NCI-H146 treated with DMSO at 0.1 percent for 48 hours (cell line): ENCODE results near the gene ARG2.
A peak's percentile ranks its signal among the peaks of the same experiment; 100 is the strongest.

Experiments used
- DNase-seq: peaks from one replicate; lab custom pipeline; 2025; ENCODE audit not compliant: unreplicated experiment; lab: John Stamatoyannopoulos, UW

The ARG2 gene

GRCh38 chr14:67619446-67620216 is at the start of gene ARG2:
Gene ARG2 (plus strand): TSS chr14:67619920. CDS start chr14:67619978, 58 bp downstream.
- peak; percentile 91 for DNase-seq

DNA sequence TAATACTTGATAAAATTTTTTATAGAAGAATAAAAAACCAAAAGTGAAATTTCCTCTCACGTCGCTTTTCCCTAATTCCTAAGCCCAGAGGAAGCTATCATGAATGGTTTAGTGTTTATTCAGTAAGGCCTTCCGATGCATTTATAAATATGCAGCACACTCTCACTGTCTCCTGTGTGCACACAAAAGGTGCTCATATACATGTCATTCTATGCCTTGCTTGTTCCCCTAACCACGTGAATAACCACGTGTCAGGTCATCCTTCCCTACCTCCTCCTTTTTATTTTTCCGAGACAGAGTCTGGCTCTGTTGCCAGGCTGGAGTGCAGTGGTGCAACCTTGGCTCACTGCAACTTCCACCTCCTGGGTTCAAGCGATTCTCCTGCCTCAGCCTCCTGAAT is 49.3 kb upstream of the ARG2 start:
- no peak for DNase-seq

DNA sequence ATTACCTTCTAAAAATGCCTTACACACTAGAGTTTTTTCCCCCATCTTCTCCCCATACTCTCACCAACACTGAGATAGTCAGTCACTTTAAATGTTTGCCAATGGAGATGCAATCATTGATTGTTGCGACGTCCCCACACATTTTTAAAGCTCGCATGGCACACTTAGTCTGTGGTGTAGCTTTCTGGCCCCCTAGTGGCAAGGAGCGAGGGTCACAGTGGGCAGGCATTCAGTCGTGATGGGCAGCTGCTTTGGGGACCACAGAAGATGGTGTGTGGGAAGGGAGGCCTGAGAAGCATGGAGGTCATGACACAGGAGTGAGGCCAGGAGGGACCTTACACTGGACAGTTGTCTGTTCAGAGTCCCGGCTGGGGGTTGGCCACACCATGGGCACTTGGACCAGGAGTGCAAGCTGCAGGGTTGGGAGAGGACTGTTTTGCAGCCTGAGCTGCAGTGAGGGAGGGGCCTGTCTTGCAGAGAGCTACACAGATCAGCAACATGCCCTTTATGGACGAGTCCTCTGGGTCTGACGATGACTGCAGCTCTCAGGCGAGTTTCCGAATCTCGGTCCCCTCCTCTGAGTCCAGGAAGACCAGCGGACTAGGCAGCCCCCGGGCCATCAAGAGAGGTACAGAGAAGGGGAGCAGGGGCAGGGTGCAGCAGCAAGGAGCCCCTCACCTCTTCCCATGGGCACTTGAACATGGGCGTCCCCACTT is 48.3 kb upstream of the ARG2 start:
- peak; percentile 11 for DNase-seq

- no peak for DNase-seq
Observed at GRCh38 chr14:67571991-67572323, 47.8 kb upstream of the ARG2 start.

DNA sequence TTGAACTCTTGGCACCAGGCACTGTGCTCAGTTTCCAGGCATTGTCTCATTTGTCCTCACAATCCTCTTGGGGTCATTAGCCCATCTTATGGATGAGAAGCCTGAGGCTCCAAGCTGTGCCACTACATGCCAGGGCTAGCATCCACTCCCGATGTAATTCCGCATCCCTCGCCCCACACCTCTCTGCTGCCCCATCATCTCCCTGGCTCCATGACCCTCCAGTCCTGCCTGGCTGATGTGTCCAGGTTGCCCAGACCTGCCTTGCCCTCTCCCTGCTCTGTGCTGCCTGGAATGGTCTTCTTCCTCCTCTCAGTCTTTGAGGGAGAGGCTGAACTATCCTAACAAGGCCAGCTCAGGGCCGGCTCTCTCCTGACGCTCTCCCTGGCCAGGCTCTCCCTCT is 47.1 kb upstream of the ARG2 start:
- no peak for DNase-seq

DNA sequence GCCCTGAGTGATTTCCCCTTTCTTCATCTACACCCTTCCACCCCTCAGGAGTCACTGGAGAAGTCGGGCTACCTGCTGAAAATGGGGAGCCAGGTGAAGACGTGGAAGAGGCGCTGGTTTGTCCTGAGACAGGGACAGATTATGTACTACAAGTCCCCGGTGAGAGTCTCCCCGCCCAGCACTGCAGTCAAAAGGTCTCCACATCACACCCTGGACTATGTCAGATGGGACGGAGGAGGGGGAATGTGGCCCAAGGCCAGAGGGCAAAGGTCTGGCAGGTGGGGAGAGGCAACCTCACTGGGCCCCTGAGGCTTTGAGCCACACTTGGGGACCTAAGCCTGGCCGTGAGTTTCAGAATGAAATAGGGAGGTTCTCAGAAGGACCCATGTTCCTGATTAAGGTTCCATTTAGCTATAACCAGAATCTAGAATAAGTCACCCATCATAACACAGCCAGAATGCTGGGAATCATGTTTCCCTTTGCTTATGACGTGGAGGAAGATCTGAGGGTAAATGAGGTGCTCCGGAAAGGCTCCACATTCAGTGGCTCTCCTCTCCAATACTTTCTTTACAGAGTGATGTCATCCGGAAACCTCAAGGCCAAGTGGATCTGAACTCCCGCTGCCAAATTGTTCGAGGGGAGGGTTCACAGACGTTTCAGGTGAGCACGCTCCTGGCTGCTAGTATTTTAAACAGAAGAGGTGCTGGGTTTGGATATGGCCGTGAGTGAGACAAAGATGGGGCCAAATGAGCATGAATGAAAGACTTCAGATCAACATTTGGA is 46.3 kb upstream of the ARG2 start:
- DNase-seq: no peak

- no peak for DNase-seq
Observed at GRCh38 chr14:67574156-67574555, 45.6 kb upstream of the ARG2 start.

DNA sequence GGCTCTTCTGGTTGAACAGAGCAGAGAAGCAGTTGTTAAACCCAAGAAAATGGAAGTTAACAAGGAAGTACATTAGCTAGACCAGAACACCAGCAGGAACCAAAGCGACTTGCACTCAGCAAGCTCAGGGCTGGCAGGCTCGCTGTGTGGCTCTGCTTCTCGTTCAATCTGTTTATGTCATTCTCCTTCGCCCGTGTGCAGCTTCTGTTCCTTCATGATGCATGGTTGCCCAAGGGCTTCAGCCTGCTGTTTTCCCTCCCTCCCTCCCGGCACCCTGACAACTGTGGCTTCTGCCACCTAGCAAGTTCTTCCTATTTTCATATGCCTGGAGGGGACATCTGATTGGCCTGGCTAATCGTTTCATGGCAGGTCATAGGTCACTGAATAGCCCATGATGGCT is 44.9 kb upstream of the ARG2 start:
- no peak for DNase-seq

DNA sequence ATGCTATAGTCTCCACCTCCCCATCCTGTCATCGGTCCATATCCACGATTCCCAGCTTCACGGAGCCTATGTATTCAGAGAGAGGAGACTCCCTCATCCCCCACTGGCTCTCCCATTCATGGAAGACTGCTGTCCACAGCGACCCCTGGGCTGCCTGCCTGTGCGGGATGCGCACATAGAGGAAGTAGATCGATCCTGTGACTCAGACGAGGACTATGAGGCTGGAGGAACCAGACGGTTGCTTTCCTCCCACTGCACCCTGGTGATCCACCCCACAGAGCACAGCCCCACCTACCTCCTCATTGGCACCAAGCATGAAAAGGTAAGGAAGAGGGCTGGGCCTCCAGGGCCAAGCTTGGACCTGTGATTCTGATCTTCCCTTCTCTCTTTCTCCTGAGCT is 44.0 kb upstream of the ARG2 start:
- DNase-seq: no peak

DNA sequence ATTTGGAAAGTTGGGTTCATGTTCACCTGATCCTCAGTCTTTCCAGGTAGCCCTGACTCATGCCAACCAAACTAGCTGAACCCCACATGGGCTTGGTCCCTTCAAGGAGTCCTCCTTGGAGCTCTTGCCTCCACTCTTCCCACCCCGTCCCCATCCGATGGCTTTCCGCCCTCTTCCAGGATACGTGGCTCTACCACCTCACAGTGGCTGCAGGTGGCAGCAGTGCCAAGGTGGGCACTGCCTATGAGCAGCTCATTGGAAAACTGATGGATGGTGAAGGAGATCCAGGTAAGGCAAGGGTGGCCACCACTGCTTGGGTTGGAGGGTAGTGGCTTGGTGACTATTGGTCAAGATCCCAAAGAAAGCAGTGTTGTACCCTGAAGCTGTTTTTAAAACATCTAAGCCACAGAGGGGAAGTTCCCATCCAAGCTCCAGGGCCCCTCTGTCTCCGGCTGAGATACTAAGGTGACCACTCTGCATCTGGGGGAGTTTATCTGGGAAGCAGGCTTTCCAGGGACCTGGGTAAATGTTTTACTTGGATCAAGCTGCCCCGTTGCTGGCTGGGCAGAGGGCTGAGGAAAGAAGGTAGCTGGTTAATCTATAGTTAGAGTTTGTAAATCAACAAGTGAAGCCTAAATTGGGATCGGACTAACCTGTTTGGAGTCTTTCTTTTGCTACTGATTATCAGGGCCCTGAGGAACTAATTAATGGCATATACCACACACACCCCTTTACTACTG is 43.3 kb upstream of the ARG2 start:
- no peak for DNase-seq

DNA sequence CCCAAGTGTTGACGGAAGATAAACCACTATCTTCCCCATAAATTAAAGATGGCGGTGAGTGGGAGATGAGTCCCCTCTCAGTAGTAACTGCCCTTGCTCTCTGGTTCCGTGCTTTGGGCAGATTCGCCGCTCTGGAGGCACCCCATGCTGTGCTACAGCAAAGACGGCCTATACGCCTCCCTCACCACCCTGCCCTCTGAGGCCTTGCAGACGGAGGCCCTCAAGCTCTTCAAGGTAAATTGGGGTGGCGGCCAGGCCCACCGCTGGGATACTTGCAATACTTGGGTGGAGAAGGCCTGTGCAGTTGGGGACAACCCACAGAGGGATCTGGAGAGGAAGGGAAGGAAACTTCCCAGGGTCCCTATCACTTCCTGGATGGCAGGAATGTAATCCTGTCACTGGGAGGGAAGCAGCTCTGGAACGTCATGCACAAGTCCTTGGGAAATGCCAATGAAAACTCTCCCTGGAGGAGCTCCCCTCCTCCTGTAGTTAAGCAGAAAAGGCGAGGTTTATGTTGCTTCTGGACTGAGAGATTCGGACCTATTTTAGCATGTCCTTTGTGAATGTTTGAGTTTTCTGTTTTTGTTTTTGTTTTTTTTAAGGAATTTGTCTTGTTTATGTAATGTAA is 42.4 kb upstream of the ARG2 start:
- no peak for DNase-seq

- DNase-seq: no peak
Observed at GRCh38 chr14:67577909-67578749, 41.6 kb upstream of the ARG2 start.

- DNase-seq: no peak
Observed at GRCh38 chr14:67579040-67579439, 40.7 kb upstream of the ARG2 start.

- DNase-seq: no peak
Observed at GRCh38 chr14:67579636-67580035, 40.1 kb upstream of the ARG2 start.

DNA sequence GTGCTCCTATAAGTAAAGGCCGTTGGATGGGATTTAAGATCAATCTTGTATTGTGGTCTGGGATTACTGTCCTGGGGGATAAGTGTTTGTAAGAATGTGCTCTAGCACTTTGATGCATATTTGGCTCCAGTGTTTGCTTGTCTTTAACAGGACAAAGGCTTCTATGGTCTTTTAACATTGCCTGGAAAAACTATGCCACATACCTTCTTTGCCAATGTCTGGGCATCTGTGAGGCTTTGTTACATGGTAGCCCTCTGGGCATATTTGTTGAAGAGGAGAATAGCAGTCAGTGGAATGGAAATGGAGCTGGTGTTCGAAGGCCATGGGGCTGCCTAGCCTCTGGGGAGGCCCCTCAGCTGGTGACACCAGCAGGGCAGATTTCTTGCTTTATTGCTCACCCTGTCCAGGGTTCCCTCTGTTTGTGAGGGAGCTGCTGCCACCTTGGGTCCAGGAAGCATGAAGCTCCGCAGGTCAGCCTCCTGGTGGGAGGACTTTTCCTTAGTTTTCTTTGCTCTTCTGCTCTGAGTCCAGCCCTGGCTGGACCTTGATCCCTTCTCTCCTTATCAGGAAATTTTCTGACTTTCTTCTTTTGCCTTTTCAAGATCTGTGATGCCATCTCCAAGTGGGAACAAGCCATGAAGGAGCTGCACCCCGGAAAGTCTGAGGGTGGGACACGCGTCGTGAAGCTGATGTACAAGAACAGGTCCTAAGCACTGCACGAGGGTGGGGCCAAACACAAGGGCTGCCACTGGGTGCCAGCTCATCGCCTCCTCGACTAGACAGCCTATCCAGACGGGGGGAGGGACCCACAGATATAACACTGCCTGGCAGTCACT is 39.2 kb upstream of the ARG2 start:
- no peak for DNase-seq

- DNase-seq: no peak
Observed at GRCh38 chr14:67581643-67582042, 38.1 kb upstream of the ARG2 start.

GRCh38 chr14:67582061-67582460 is 37.7 kb upstream of the ARG2 start:
- DNase-seq: no peak

GRCh38 chr14:67583711-67584644 is 35.7 kb upstream of the ARG2 start:
- DNase-seq: no peak
